ENCODE measurements around the gene MTX1.
"Not testable (repeated sequence)": the region's sequence is repeated elsewhere in the genome, so short reads cannot be mapped to it uniquely, and the experiment has no call there.

The MTX1 gene

DNA sequence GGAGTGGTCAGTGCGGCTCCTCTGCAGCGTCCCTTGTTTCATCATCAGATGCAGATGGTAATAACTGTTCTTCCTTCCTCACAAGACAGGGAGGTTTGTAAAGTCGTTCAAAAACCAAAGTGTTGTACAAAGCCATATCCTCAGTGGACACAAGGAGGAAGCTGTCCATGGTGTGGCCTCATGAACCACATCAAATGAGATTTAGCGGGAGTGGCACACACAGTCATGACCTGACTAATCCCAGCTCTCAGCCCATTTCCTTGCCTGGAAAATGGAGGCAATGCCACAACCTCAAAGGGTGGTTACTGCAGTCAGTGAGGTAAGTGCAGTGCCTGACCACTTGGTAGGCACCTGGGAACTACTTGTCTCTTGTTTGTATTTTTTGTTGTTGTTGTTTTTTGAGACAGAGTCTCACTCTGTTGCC lies 33.4 kb downstream of the MTX1 start:
- no peak for DNase-seq

- no peak for DNase-seq
Measured at GRCh38 chr1:155242805-155243358, 34.4 kb downstream of the MTX1 start.

- peak; percentile 82 for DNase-seq
Measured at GRCh38 chr1:155244368-155245162, 36.1 kb downstream of the MTX1 start.

DNA sequence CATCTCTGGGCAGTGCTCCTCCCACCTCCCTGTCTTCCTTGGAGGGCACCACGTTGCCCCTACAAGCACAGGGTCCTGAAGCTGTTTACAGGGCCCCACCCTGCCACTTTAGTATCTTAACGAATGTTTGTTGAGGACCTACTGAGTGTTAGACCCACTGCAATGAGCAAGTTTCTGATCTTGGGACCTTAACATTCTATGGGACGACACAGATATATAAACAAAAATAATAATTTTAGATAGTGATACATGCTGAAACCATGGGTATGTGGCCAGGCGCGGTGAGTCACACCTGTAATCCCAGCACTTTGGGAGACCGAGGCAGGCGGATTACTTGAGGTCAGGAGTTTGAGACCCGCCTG lies 36.6 kb downstream of the MTX1 start:
- DNase-seq, result no peak

- DNase-seq, result not testable (repeated sequence)
Measured at GRCh38 chr1:155246796-155247195, 38.3 kb downstream of the MTX1 start.

- DNase-seq, result no peak
Measured at GRCh38 chr1:155247667-155248553, 39.4 kb downstream of the MTX1 start.

GRCh38 chr1:155250246-155250632 lies 41.7 kb downstream of the MTX1 start:
- DNase-seq, result no peak

- DNase-seq, result peak; percentile 98
Measured at GRCh38 chr1:155250633-155251449, 42.3 kb downstream of the MTX1 start.

DNA sequence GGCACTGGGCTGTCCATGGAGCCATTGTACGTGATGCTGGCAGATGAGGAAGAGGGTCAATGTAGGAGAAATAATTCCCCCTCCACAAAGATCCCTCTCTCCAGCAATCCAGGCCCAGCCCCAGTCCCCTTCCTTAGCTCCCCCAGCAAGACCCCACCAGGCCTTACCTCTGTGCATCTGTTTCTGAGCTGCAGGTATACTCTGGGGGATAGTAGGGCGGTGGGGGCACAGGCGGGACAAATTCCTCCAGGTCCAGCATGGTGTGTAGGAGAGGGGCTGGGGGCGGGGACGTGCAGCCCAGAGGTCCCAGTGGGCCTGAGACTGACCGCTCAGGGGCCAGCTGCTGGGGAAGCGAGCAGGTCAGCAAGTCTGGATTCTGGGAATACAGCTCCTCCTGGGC lies 43.1 kb downstream of the MTX1 start:
- DNase-seq, result no peak

DNA sequence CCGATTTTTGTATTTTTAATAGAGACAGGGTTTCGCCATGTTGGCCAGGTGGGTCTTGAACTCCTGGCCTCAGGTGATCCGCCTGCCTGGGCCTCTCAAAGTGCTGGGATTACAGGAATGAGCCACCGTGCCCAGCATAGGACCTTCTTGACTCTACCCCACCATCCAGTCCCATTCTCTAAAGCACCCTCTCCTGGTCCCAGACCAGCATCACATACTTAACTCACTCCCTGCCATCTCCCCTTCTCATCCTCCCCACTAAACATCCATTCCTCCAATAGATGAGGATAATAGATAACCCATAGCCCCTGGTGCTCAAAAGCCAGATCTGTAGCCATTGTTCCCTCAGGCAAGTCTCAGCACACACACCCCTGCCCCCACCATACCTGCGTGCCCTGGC lies 44.7 kb downstream of the MTX1 start:
- no peak for DNase-seq

- DNase-seq, result no peak
Measured at GRCh38 chr1:155253797-155254196, 45.3 kb downstream of the MTX1 start.

DNA sequence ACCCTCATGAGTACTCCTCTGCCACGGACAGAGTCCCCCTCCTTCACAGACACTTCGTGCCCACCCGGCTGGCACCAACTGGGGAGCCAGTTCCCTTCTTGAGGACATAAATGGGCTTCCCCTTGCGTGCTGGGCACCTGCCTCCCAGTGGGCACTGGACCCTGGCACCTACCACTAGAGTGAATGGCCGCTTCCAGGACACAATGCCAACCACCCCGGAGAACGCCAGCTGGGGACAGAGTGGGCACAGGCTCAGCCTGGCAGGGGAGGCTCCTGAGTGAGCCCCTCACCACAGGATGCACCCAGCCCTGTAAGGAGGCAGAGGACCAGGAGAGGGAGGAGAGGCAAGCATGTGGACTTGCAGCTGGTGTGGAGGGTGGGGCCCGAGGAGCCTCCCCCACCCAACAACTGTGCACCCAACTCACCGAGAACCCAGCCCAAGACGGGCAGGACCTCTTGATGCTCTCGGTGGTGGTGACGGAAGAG lies 45.8 kb downstream of the MTX1 start:
- no peak for DNase-seq

GRCh38 chr1:155254714-155255242 lies 46.3 kb downstream of the MTX1 start:
- no peak for DNase-seq

- DNase-seq, result peak; percentile 76
Measured at GRCh38 chr1:155255243-155256007, 46.9 kb downstream of the MTX1 start, which contains the start of gene ENTREP3. TSS of gene ENTREP3 (minus strand) at chr1:155255483. CDS start at chr1:155254877, 606 bp downstream.

GRCh38 chr1:155256058-155256852 lies 47.8 kb downstream of the MTX1 start:
- no peak for DNase-seq

DNA sequence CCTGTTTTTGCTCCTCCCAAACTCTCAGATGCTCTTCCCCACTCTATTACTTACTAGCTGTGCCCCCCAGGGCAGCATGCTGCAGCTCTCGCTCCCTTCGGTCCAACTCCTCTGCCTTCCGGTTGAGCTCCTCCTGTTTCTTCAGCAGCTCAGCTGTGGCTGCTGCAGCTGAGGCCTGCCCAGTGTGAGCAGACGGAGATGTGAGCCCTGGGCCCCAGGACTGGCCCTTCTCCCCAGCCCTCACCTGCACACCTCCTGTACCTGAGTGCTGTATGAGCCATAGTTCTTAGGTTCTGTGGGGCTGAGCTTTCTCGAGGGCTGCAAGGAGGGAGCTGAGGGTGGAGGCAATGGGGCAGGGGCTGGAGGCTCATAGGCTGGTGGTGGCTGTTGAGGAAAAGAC lies 51.8 kb downstream of the MTX1 start:
- DNase-seq, result no peak

DNA sequence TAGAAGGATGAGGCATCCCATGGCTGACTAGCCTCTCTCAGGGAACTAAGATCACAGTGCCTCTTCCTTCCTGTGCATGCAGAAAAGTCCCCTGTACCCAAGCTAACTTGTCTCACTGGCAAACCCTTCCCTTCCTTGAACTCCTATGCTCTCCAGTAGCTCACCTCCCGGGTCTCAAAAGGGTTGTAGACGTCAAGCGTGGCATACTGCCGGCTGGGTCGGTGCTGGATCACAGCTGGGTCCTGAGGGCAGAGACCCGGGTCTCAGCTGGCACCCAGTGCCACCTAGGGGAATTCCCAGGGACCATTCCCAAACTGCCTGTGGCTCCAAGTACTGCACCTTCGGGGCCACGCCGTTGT lies 53.0 kb downstream of the MTX1 start:
- DNase-seq, result no peak

- peak; percentile 84 for DNase-seq
Measured at GRCh38 chr1:155261852-155262673, 53.6 kb downstream of the MTX1 start, which contains the start of gene SCAMP3. TSS of gene SCAMP3 (minus strand) at chr1:155262360. CDS start at chr1:155262151, 209 bp downstream.

DNA sequence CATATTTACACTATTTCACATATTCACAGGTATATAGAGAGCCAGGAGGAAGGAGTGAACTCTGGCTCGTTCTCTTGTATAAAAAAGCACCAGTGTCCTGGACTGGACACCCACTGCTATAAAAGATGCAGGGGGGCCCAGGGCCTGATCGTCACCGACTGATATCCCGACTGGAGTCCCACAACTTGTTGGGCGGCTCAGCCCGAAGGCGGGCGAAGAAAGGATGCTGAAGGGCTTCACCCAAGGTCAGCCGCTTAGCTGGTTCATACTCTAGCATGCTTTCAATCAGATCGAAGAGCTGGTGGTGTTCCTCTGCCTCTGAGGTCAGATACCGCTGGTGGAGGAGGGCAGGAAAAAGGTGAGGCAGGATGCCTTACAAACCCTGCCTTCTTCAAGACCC lies 54.6 kb downstream of the MTX1 start:
- DNase-seq, result no peak
